Colonic mucosa (tissue), 4 donors: ENCODE measurements around the gene CRYAB. TPM values are rescaled to one million over a fixed set of nuclear protein-coding genes. Genes with fewer than 3 reads are reported as not detected.
A peak's percentile ranks its signal among the peaks of the same experiment; 100 is the strongest.

Experiments
- DNase-seq: peaks from one replicate; pipeline ENCODE4 v3.0.0-alpha.2; 2020
- H3K27ac ChIP-seq: fragments of 200-600 bp; one replicate; pipeline ENCODE4 v1.8.0; 2021
- H3K27me3 ChIP-seq: fragments of 200-600 bp; one replicate; pipeline ENCODE4 v1.8.0; 2021
- H3K36me3 ChIP-seq: fragments of 200-600 bp; one replicate; pipeline ENCODE4 v1.8.0; 2021
- H3K4me1 ChIP-seq: fragments of 200-600 bp; one replicate; pipeline ENCODE4 v1.8.0; 2021; ENCODE audit warnings: mild to moderate bottlenecking
- H3K4me3 ChIP-seq: fragments of 200-600 bp; one replicate; pipeline ENCODE4 v1.8.0; 2021
- H3K9ac ChIP-seq, 2 donors: one replicate each; pipeline ENCODE4 v1.7.0; 2013; ENCODE audit warnings: control low read depth in 2 of 2, low read depth in 2 of 2, low read length in 2 of 2
- H3K9me3 ChIP-seq: fragments of 200-600 bp; one replicate; pipeline ENCODE4 v1.8.0; 2021
- intact Hi-C: fragments of 100-400 bp; cut with DNase I; formaldehyde crosslinking; loops from one replicate; pipeline ENCODE4 v1.14.1; 2022
- total RNA-seq, 2 donors: library from RNA; stranded (reverse); fragmentation: NEBNext Ultra II Directional in 1 of 2; extraction: Animal tissue kit (Norgen Biotek cat#: 25700) in 1 of 2; gene quantifications; one replicate each; pipeline ENCODE4 v1.2.1, GENCODE V29; 2021
- TF ChIP-seq, protein P1 (sequence below): fragments of 200-600 bp; IDR thresholded peaks from one replicate; pipeline ENCODE4 v1.8.0; 2022; ENCODE audit warnings: antibody characterized with exemption, mild to moderate bottlenecking
- donor health status: healthy.
- donor health status: DM: no; HTN: no; CAD: no.
- donor health status: DM: no; HTN: no; CAD: no.

The CRYAB gene
- total RNA-seq, 2 donors from 2014 or later: 10.6 to 166 TPM

DNA sequence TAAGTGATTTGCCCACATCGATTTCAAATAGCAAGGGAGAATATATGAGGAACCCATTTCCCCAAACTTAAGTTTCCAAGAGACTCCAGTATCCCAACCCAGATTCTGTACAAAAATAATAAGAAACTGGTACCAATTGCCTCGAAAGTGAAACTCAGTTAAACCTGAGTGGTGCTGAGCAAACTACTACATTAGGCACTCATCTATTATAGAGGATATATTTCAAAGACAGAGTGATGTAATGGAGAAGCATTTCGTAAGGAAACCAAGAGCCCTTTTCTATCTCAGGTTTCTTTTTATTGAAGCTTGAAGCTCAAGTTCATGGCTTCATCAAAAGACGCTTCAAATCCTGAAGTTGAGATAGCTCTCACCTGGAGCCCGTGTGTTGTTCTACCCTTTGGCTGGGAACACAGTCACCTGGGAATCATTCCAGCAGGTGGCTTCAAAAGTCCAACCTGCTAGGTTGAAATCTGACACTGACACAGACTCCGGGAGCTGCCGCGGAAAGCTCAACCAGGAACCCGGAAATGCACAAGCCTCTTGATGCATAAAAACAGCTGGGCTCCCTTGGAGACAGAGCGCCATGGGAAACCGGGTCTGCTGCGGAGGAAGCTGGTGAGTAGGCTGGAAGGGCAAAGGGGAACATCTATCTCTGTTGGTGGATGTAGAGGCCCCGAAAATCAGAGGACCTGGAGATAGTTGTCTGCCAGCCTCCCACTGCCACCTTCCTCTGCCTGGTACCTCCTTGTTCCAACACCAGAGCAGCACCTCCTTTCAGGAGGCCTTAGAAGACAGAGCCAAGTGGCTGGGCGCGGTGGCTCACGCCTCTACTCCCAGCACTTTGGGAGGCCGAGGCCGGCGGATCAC lies 7.1 kb upstream of the CRYAB start, which contains the start of gene C11orf52:
TSS of gene C11orf52 (plus strand) at position 524 of the 867 bp plus-strand sequence. CDS start at position 584, 60 bp downstream.
- peak within 1 kb of the TSS; percentile 89 for H3K27ac ChIP-seq
- no peaks in the 10 kb centered on the region for H3K9me3 ChIP-seq
- H3K27me3 ChIP-seq: no peaks in the 10 kb centered on the region
- peak within 1 kb of the TSS in 1 of 2 donors; percentile 73 for H3K9ac ChIP-seq
- peaks cover 3% of the 10 kb centered on the region for H3K4me1 ChIP-seq
- TF ChIP-seq, protein P1, sequence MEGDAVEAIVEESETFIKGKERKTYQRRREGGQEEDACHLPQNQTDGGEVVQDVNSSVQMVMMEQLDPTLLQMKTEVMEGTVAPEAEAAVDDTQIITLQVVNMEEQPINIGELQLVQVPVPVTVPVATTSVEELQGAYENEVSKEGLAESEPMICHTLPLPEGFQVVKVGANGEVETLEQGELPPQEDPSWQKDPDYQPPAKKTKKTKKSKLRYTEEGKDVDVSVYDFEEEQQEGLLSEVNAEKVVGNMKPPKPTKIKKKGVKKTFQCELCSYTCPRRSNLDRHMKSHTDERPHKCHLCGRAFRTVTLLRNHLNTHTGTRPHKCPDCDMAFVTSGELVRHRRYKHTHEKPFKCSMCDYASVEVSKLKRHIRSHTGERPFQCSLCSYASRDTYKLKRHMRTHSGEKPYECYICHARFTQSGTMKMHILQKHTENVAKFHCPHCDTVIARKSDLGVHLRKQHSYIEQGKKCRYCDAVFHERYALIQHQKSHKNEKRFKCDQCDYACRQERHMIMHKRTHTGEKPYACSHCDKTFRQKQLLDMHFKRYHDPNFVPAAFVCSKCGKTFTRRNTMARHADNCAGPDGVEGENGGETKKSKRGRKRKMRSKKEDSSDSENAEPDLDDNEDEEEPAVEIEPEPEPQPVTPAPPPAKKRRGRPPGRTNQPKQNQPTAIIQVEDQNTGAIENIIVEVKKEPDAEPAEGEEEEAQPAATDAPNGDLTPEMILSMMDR: no peak
- H3K36me3 ChIP-seq: no peaks in the 10 kb centered on the region
- DNase-seq: peak; percentile 87
- intact Hi-C loops: no loop called here
- peak within 1 kb of the TSS; percentile 21 for H3K4me3 ChIP-seq

DNA sequence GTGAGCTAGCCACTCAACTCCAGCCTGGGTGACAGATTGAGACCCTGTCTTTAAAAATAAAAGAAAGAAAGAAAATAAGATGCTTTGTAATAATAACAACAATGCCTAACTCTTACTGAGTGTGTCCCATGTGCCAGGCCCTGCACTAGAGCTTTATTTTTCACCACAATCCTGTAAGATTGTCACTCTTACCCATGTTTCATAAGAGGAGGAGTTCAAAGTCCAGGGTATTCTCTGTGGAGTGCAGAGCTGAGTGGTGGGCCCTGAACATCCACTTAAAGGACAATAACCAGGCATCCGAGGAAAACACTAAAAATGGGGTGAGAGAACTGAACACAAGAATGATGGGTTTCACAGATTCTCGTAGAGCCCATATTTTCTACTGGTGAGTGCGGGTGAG lies 6.2 kb upstream of the CRYAB start:
- TF ChIP-seq, protein P1: no peak
- H3K9ac ChIP-seq: no peak overlapping the region
- H3K4me3 ChIP-seq: no peak overlapping the region
- peaks cover 3% of the 10 kb centered on the region for H3K4me1 ChIP-seq
- no peaks in the 10 kb centered on the region for H3K9me3 ChIP-seq
- H3K27ac ChIP-seq: peak overlapping the region; percentile 89
- no peaks in the 10 kb centered on the region for H3K36me3 ChIP-seq
- intact Hi-C loops: no loop called here
- H3K27me3 ChIP-seq: no peaks in the 10 kb centered on the region
- DNase-seq: no peak

DNA sequence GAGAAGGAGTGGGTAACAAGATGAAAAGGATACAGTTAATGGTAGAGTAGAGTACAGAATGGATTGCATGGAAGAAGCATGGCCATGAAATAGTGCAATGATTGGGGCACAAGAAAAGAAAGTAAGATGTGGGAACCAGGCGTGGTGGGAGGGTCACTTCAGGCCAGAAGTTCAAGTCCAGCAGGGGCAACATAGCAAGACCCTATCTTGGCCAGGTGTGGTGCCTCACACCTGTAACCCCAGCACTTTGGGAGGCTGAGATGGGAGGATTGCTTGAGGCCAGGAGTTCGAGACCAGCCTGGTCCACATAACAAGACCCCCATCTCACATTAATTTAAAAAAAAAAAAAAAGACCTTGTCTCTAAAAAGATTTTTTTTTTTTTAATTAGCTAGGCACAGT lies 5.7 kb upstream of the CRYAB start:
- H3K36me3 ChIP-seq: no peaks in the 10 kb centered on the region
- H3K9me3 ChIP-seq: no peaks in the 10 kb centered on the region
- DNase-seq: no peak
- peaks cover 3% of the 10 kb centered on the region for H3K4me1 ChIP-seq
- H3K4me3 ChIP-seq: no peak overlapping the region
- no peaks in the 10 kb centered on the region for H3K27me3 ChIP-seq
- TF ChIP-seq, protein P1: no peak
- no peak overlapping the region for H3K9ac ChIP-seq
- H3K27ac ChIP-seq: no peak overlapping the region
- intact Hi-C loops: no loop called here

DNA sequence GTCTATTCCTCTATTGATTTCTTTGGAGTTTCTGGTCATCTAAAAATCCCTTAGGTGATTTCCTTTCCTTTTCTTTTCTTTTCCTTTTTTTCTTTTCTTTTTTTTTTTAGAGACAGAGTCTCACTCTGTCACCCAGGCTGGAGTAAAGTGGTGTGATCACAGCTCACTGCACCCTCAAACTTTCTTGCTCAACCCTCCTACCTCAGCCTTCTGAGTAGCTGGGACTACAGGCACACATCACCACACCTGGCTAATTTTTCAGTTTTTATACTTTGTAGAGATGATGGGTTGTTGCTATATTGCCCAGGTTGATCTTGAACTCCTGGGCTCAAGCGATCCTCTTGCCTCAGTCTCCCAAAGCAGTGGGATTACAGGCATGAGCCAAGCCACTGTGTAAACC lies 5.2 kb upstream of the CRYAB start:
- H3K9ac ChIP-seq: no peak overlapping the region
- no peaks in the 10 kb centered on the region for H3K9me3 ChIP-seq
- peaks cover 3% of the 10 kb centered on the region for H3K4me1 ChIP-seq
- DNase-seq: no peak
- no peaks in the 10 kb centered on the region for H3K27me3 ChIP-seq
- no peaks in the 10 kb centered on the region for H3K36me3 ChIP-seq
- no peak overlapping the region for H3K4me3 ChIP-seq
- TF ChIP-seq, protein P1: no peak
- H3K27ac ChIP-seq: no peak overlapping the region
- intact Hi-C loops: no loop called here

DNA sequence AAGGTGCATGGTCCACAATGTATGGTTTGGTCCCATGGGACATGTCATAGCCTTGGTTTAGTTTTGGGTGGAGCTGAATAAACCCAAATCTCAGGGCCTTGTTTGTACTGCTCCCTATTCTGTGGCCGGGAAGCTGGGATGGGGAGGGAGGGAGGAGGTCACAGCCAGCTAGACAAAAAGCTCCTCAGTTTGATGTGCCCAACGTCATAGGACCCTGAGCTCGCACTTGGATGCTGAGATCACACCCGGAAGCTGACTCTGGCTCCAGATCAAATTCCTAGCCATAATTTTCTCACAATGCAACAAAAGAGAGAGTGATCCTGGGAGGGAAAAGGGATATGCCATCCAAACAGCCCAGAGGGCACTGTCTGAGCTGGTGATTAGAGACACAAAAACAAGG lies 2.4 kb upstream of the CRYAB start:
- Histone ChIP-seq H3K9me3 (no peaks in the 10 kb centered on the region), H3K4me3 (peak overlapping the region; percentile 19), H3K4me1 (peaks cover 3% of the 10 kb centered on the region), H3K27me3 (no peaks in the 10 kb centered on the region), H3K36me3 (no peaks in the 10 kb centered on the region), H3K27ac (peak overlapping the region; percentile 75), H3K9ac (peak overlapping the region; percentile 61 to 68)
- DNase-seq: no peak
- TF ChIP-seq, protein P1: no peak
- intact Hi-C loops: no loop called here
